SH-SY5Y (cell line): Measurements from ENCODE around the gene SLCO4A1.

Source experiments
- GATA2 ChIP-seq: IDR thresholded peaks from 2 replicates; pipeline ENCODE4 v1.6.1; 2011; ENCODE audit warnings: mild to moderate bottlenecking, low read depth, low read length
- GATA3 ChIP-seq: IDR thresholded peaks from 2 replicates; pipeline ENCODE4 v1.6.1; 2011; ENCODE audit warnings: low read depth, mild to moderate bottlenecking, low read length, moderate library complexity

- TF ChIP-seq GATA3 (no peak), GATA2 (no peak)
These were observed 17.4 kb upstream of the SLCO4A1 start for GRCh38 chr20:62624719-62625453.
